ENCODE data around the gene PKD1.

Gene PKD1

DNA sequence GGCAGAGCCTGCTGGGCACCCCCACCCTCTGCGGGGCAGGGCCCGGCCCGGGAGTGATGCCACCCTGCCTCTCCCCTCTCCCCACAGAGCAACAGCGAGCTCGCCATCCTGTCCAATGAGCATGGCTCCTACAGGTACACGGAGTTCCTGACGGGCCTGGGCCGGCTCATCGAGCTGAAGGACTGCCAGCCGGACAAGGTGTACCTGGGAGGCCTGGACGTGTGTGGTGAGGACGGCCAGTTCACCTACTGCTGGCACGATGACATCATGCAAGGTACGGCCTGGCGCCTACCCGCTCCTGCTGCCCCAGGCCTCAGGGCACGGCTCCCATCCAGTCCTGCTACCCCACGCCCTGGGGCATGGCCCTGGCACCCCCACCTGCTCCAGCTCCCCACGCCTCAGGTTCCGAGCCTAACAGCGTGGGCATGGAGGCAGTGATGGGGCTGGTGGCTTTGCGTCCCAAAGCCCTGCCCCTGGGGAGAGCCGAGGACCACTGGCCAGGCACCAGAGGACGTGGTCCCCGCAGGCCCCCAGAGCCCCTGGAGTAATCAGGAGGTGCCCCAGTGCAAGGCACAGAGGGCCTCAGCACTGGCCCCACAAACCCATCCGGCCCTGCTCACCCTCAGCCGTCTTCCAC, 49.5 kb downstream of the PKD1 start:
- no peak for DNase-seq

DNA sequence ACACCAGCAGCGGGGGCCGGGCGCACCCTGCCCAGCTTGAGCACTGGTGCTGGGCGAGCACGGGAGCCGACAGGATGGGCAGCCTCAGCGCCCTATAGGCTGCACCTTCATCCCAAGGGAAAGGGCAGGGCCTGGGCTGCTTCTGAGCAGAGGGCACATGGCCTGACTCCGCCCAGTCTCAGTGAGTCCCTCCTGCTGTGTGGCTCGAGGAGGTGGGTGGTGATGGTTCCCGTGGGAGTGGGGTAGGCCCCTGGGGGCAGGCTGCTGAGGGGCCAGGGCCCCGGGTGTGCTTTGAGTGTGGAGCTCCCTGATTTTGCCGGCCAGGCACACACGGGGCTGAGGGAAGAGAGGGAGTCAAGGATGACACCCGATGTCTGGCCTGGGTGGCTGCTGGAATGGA, 50.0 kb downstream of the PKD1 start:
- DNase-seq = no peak

DNA sequence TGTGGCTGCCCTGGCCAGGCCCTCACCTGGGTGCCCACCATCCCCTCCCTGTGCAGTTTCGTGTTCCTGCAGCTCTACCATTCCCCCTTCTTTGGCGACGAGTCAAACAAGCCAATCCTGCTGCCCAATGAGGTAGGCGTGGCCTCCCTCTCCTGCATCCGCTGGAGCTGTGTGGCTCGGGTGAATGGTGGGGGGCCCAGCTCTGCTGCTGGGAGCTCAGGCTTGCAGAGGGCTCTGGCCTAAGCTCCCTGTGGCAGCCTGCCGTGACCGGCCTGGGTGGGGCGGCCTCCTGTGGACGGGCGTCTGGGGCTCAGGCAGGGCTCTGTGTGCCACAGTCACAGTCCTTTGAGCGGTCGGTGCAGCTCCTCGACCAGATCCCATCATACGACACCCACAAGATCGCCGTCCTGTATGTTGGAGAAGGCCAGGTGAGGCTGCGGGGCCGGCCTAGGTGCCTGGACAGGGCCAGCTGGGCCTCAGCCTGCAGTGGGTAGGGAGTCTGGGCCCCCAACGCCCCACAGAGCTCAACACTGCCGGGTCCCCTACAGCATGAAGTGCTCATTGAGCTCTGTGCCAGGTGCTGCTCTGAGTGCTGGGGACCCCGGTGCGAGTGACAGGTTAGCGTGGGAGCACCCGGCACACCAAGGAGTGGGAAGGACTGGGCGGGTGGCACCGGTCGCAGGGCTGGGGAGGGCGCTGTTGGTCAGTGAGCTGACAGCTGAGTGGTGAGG, 50.6 kb downstream of the PKD1 start:
- DNase-seq = no peak

DNA sequence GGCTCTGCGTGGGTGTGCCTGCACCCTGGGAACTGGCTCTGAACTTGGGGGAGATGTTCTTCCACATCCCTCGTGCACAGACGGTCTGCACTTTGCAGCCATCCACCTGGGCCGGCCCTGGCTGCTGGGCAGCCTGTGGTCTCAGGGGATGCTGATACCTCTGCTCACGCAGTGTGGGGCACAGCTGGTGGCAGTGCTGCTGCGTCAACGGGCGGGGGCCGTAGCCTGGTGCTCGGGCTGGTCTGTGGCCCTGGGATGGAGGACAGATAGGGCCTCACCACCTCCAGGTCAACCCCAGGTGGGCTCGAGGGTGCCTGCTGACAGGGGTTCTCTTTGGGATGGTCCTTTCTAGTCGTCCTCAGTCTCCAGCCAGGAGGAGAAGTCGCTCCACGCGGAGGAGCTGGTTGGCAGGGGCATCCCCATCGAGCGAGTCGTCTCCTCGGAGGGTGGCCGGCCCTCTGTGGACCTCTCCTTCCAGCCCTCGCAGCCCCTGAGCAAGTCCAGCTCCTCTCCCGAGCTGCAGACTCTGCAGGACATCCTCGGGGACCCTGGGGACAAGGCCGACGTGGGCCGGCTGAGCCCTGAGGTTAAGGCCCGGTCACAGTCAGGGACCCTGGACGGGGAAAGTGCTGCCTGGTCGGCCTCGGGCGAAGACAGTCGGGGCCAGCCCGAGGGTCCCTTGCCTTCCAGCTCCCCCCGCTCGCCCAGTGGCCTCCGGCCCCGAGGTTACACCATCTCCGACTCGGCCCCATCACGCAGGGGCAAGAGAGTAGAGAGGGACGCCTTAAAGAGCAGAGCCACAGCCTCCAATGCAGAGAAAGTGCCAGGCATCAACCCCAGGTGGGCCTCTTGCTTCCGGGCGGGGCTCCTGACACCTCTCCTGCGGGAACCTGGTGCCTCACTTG, 51.6 kb downstream of the PKD1 start:
- no peak for DNase-seq

- DNase-seq = no peak
Measured at GRCh38 chr16:2083409-2083808, 52.3 kb downstream of the PKD1 start.

DNA sequence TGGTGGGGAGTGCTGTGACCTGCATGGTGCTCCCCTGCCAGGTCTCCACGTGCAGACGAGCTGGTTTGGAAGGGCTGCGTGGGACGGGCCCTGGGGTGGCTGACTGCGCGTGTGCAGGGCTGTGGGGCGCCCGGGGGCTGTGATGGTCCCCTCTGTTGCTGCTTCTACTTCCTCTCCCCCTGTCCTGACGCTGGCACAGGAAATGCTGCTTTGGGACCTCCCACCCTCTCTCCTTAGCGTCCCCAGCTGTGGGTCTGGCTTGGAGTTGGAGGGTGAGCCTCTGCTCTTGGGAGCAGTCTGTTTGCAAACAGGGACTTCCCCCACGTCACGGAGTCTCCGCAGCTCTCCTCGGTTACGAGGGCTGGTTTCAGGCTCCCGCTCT, 52.7 kb downstream of the PKD1 start:
- no peak for DNase-seq

GRCh38 chr16:2082171-2082982, 53.3 kb downstream of the PKD1 start:
- DNase-seq = no peak

DNA sequence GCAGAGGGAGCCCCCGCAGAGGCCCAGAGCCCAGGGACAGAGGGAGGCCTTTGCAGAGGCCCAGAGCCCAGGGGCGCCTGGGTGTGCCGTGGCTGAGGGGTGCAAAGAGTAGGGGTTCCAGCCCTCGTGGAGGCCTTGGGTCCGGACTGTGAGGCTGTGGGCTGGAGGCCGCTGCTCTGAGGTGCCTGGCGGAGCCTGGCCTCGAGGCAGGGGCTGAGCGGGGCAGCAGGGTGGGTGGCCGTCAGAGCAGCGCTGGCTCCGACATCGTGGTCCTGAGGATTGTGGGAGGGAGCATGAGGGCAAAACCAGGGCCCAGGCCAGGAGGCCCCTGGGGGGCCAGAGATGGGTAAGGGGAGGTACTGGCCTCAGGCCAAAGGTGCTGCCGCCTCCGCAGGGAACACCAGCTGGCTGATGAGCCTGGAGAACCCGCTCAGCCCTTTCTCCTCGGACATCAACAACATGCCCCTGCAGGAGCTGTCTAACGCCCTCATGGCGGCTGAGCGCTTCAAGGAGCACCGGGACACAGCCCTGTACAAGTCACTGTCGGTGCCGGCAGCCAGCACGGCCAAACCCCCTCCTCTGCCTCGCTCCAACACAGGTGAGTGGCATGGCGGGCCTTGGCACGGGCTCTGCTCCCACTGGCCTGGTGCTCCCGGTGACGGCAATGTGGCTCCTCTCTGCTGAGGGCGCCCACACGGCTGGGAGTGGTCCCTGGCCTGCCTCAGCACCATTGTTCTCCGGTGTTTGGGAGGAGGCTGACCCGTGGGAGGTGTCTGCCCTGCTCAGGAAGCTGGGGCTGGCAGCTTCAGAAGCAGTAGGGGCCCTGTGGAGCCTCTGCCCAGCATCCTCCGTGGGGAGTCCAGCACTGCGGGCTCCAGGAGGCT, 54.3 kb downstream of the PKD1 start:
- DNase-seq = no peak

DNA sequence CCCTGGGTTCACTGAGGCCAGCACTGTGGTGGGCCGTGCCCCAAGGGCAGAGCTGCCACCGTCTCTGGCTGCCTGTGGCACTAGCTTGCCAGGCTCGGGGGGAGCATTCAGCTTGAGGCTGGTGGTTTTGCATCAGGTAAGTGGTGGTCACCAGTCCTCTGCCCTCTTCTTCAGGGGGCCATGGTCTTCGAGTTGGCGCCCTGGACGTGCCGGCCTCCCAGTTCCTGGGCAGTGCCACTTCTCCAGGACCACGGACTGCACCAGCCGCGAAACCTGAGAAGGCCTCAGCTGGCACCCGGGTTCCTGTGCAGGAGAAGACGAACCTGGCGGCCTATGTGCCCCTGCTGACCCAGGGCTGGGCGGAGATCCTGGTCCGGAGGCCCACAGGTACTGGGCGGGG, 55.7 kb downstream of the PKD1 start:
- no peak for DNase-seq

DNA sequence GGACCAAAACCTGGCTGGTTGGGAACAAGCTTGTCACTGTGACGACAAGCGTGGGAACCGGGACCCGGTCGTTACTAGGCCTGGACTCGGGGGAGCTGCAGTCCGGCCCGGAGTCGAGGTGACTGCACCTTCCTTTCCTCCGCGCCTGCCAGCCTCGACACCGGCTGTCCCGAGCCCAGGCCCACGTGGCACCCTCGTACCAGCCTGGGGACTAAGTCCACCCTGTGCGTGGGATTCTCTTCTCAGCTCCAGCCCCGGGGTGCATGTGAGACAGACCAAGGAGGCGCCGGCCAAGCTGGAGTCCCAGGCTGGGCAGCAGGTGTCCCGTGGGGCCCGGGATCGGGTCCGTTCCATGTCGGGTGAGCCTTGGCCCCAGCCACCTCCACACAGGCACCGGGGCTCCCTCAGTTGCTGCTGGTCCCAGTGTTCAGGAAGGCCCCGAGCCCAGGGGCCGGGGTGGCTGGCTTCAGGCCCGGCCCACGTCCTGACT, 56.3 kb downstream of the PKD1 start:
- no peak for DNase-seq

- no peak for DNase-seq
Measured at GRCh38 chr16:2078691-2079090, 57.0 kb downstream of the PKD1 start.

GRCh38 chr16:2078096-2078495, 57.6 kb downstream of the PKD1 start:
- DNase-seq = no peak

- DNase-seq = no peak
Measured at GRCh38 chr16:2077696-2078095, 58.0 kb downstream of the PKD1 start.

- DNase-seq = no peak
Measured at GRCh38 chr16:2077016-2077415, 58.7 kb downstream of the PKD1 start.

- no peak for DNase-seq
Measured at GRCh38 chr16:2076072-2076865, 59.4 kb downstream of the PKD1 start.

- no peak for DNase-seq
Measured at GRCh38 chr16:2075631-2076030, 60.1 kb downstream of the PKD1 start.

DNA sequence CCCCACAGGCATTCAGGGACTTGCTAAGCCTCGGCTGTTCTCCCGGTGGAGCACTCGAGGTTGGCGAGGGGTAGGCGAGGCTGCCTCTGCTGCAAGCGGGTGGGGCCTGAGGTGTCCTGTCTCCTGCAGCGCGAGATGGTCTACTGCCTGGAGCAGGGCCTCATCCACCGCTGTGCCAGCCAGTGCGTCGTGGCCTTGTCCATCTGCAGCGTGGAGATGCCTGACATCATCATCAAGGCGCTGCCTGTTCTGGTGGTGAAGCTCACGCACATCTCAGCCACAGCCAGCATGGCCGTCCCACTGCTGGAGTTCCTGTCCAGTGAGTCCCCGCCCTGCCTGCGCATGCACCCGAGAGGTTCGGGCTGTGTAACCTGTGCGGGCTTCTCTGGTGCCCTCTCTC, 61.6 kb downstream of the PKD1 start:
- no peak for DNase-seq

GRCh38 chr16:2072926-2073325, 62.8 kb downstream of the PKD1 start:
- no peak for DNase-seq

GRCh38 chr16:2071454-2072202, 64.1 kb downstream of the PKD1 start:
- DNase-seq = no peak

Data from suppressor macrophage (primary cell).